Stomach (tissue), 9 donors: ENCODE results near the gene NR6A1. TPM values are rescaled to one million over a fixed set of nuclear protein-coding genes. Genes with fewer than 3 reads are reported as not detected.

Source experiments
- DNase-seq, 2 donors: peaks; one replicate each; pipeline versions ENCODE4 v3.0.0 to v3.0.0-alpha.2; 2013 to 2019
- H3K27ac ChIP-seq, 5 donors: fragments of 200-600 bp in 4 of 5; sonication (generic) in 4 of 5; one replicate each; pipeline ENCODE4 v1.5.1; 2013 to 2019; ENCODE audit warnings: mild to moderate bottlenecking in 1 of 5, moderate library complexity in 1 of 5
- H3K27me3 ChIP-seq, 3 donors: fragments of 200-600 bp; sonication (generic); one replicate each; pipeline ENCODE4 v1.5.1; 2017 to 2019; ENCODE audit warnings: mixed run types in 1 of 3
- H3K36me3 ChIP-seq, 4 donors: fragments of 200-600 bp; sonication (generic); 1 replicate in 3 of 4; 2 replicates in 1 of 4; pipeline ENCODE4 v1.5.1; 2016 to 2019
- H3K4me1 ChIP-seq, 4 donors: fragments of 200-600 bp; sonication (generic); one replicate each; pipeline ENCODE4 v1.5.1; 2016 to 2019
- H3K4me3 ChIP-seq, 4 donors: fragments of 200-600 bp; sonication (generic) in 3 of 4; one replicate each; pipeline ENCODE4 v1.5.1; 2016 to 2019; ENCODE audit warnings: mild to moderate bottlenecking in 1 of 4
- H3K9me3 ChIP-seq, 4 donors: fragments of 200-600 bp; sonication (generic); one replicate each; pipeline ENCODE4 v1.5.1; 2016 to 2019
- EP300 ChIP-seq: sonication (generic); formaldehyde crosslinking; IDR thresholded peaks from one replicate; pipeline ENCODE4 v1.6.1; 2017; ENCODE audit warnings: antibody characterized with exemption
- POLR2A ChIP-seq, 4 donors: fragments of 450-650 bp; IDR thresholded peaks; one replicate each; pipeline ENCODE4 v1.6.1; 2016; ENCODE audit warnings: antibody characterized with exemption in 4 of 4, control low read depth in 2 of 4, mild to moderate bottlenecking in 1 of 4, moderate library complexity in 1 of 4
- POLR2AphosphoS5 ChIP-seq, 3 donors: sonication (generic); formaldehyde crosslinking; IDR thresholded peaks; one replicate each; pipeline ENCODE4 v1.6.1; 2016; ENCODE audit warnings: antibody characterized with exemption in 3 of 3
- WGBS, 5 donors: extraction: QIAGEN DNeasy Blood & Tissue Kit in 3 of 5; methylation state at CpG; one replicate each; pipeline versions ENCODE4 v1.1.5 to v1.1.7; 2013 to 2018; 5-methylcytosine and 5-hydroxymethylcytosine counted together
- intact Hi-C: fragments of 100-400 bp; cut with DNase I; formaldehyde crosslinking; loops from one replicate; pipeline ENCODE4 v1.15.1; 2023; ENCODE audit warnings: low total_unique reads
- polyA plus RNA-seq, 3 donors: library from polyadenylated mRNA; stranded (reverse); fragments of 200-250 nt; gene quantifications; one replicate each; pipeline ENCODE4 v1.2.3, GENCODE V29; 2013
- total RNA-seq, 5 donors: library from RNA; depleted of rRNA; stranded (reverse); fragments of >200 nt; gene quantifications; one replicate each; pipeline versions ENCODE4 v1.1.0 to v1.2.3, GENCODE V29; 2014 to 2016
- TF ChIP-seq, protein P1 (sequence below), 7 experiments: fragments of 450-650 bp in 4 of 7; fragments of 200-600 bp in 3 of 7; sonication (generic) in 3 of 7; IDR thresholded peaks; one replicate each; pipeline ENCODE4 v1.5.1; 2016 to 2019; ENCODE audit warnings: antibody characterized with exemption in 7 of 7, control low read depth in 2 of 7, mild to moderate bottlenecking in 1 of 7
- donor health status: healthy with polysubstance abuse.
- donor health status: Bipolar disorder and iron deficiency.
- donor health status: healthy.

NR6A1 gene
- total and polyA plus RNA-seq, 8 donors: 0.15 to 3.2 (median 1.5) TPM; not detected in 1

DNA sequence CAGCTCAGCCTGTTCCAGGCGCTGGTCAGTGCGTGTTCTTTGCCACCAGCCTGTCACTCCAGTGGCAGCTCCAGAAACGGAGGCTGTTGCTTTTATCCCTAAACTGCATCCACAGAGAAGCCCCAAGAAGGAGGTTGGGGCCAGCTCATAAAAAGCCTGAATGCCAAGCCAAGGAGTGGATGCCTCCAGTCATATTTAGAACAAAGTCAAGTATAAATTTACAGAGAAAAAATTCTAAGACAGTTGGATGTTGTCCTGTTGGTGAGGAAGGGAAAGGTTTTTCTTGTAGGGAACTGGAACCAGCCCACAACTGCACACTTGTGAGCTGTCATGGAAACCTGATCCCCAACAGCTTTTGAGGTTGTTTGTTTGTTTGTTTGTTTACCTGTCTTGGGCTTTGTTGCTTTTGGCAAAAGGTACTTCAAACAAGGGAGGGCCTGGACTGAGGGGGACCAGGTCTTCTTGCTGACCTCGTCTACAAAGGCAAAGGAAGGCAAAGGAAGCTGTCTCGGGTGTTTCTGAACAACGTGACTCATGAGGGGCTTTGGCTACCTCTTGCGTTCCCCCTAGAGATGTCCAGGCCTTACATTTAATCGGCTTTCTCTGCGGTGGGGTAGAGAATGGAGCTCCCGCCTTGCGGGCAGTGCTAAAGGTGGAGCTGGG, 42.5 kb upstream of the NR6A1 start:
- Histone ChIP-seq H3K36me3 (peaks cover 0 to 8% (median 0%) of the 10 kb centered on the region in 4 donors), H3K4me3 (no peak overlapping the region), H3K27ac (peak overlapping the region in 1 of 5 donors; percentile 66), H3K9me3 (no peaks in the 10 kb centered on the region), H3K27me3 (no peaks in the 10 kb centered on the region), H3K4me1 (peaks cover 0 to 18% (median 5%) of the 10 kb centered on the region in 4 donors)
- WGBS, 5 donors: 72 to 87% (median 77%) methylated on average over 11 of the region's 11 CpGs
- no peak for DNase-seq
- intact Hi-C loops: no loop called here
- TF ChIP-seq POLR2A (IDR thresholded peaks at IDR 0.05) (no peak), EP300 (no peak), POLR2AphosphoS5 (IDR thresholded peaks at IDR 0.05) (no peak)
- TF ChIP-seq, protein P1, sequence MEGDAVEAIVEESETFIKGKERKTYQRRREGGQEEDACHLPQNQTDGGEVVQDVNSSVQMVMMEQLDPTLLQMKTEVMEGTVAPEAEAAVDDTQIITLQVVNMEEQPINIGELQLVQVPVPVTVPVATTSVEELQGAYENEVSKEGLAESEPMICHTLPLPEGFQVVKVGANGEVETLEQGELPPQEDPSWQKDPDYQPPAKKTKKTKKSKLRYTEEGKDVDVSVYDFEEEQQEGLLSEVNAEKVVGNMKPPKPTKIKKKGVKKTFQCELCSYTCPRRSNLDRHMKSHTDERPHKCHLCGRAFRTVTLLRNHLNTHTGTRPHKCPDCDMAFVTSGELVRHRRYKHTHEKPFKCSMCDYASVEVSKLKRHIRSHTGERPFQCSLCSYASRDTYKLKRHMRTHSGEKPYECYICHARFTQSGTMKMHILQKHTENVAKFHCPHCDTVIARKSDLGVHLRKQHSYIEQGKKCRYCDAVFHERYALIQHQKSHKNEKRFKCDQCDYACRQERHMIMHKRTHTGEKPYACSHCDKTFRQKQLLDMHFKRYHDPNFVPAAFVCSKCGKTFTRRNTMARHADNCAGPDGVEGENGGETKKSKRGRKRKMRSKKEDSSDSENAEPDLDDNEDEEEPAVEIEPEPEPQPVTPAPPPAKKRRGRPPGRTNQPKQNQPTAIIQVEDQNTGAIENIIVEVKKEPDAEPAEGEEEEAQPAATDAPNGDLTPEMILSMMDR (IDR thresholded peaks at IDR 0.05): no peak

DNA sequence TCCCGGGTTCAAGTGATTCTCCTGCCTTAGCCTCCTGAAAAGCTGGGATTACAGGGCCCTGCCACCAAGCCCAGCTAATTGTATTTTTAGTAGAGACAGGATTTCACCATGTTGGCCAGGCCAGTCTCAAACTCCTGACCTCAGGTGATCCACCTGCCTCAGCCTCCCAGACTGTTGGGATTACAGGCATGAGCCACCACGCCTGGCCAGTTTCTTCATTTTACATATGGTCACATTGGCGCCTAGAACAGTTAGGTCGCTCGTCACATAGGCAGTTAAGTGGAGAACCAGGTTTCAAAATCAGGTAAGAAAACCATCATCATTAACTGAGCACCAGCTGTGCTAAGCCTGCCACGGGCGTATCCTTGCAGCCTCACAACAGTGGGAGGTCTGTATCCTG, 41.9 kb upstream of the NR6A1 start:
- Histone ChIP-seq H3K27ac (peak overlapping the region in 1 of 5 donors; percentile 66), H3K36me3 (peaks cover 0 to 8% (median 0%) of the 10 kb centered on the region in 4 donors), H3K9me3 (no peaks in the 10 kb centered on the region), H3K27me3 (no peaks in the 10 kb centered on the region), H3K4me3 (no peak overlapping the region), H3K4me1 (peaks cover 0 to 18% (median 5%) of the 10 kb centered on the region in 4 donors)
- WGBS, 5 donors: 82 to 94% (median 93%) methylated on average over 7 of the region's 7 CpGs
- intact Hi-C loops: no loop called here
- no peak for DNase-seq
- TF ChIP-seq, protein P1 (IDR thresholded peaks at IDR 0.05): no peak
- TF ChIP-seq POLR2A (IDR thresholded peaks at IDR 0.05): no peak
- TF ChIP-seq EP300: no peak

DNA sequence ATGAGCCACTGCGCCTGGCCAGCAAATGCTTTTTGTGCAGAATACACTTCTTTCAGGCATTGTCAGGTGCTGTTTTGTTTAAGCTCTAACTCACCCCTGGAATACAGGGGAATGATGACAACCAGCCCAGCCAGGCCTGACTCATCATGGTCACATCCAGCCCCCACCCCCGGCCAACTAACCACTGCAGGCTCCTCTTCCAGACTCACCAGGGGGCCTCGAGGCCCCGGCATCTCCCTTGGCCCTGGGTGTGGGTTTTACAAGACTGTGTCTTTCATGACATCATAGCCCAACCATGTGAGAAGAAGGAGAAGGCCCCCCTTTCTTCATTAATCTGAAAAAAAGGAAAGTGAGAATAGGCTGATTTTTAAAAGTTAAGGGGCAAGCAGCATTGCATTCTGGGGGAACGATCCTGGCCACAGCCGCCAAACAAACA, 41.3 kb upstream of the NR6A1 start:
- H3K9me3 ChIP-seq: no peaks in the 10 kb centered on the region
- WGBS, 5 donors: 60 to 76% (median 73%) methylated on average over 6 of the region's 6 CpGs
- H3K27me3 ChIP-seq: no peaks in the 10 kb centered on the region
- H3K4me1 ChIP-seq: peaks cover 0 to 18% (median 5%) of the 10 kb centered on the region in 4 donors
- TF ChIP-seq, protein P1 (IDR thresholded peaks at IDR 0.05): no peak
- TF ChIP-seq POLR2A (IDR thresholded peaks at IDR 0.05) (no peak), EP300 (no peak), POLR2AphosphoS5 (IDR thresholded peaks at IDR 0.05) (no peak)
- DNase-seq: peak in 1 of 2 donors; percentile 86
- intact Hi-C loops: no loop called here
- H3K27ac ChIP-seq: peak overlapping the region in 3 of 5 donors; percentile 43 to 66 (median 61)
- H3K4me3 ChIP-seq: no peak overlapping the region
- H3K36me3 ChIP-seq: peaks cover 0 to 8% (median 0%) of the 10 kb centered on the region in 4 donors

DNA sequence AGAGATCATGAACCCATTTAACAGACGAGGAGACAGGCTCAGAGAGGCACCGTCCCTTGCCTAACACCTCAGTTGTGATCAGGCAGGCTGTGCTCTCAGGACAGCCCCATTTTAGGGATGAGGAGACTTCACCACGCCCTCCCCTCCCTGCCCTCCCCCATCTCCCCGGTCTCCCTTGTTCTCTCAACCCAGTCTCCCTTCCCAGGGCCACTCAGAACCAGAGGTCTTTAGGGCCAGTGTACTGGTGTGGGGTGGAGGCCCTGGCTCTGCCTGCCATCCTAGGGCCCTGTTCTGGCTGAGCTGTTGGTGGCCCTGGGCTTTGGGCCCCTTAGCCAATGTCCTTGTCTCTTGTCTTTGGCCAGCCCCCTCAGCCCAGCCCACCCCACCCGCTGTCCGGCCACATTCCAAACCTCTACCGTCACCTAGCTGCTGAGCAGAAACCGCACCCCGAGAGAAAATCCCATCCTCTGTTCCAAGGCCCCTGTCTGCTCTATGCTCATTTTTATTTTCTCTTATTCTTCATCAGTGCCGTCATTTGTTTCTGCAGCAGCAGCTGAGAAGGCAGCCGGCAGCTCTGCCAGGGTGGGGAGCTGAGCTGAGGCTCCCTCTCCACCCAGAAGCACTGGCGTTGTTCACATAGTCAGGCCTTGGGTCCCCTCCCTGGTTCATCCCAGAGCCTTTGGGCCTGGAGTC, 39.7 kb upstream of the NR6A1 start:
- Histone ChIP-seq H3K4me3 (no peak overlapping the region), H3K9me3 (no peaks in the 10 kb centered on the region), H3K36me3 (peaks cover 0 to 8% (median 0%) of the 10 kb centered on the region in 4 donors), H3K27me3 (no peaks in the 10 kb centered on the region), H3K4me1 (peaks cover 0 to 18% (median 5%) of the 10 kb centered on the region in 4 donors), H3K27ac (peak overlapping the region in 4 of 5 donors; percentile 11 to 66 (median 52))
- 46 to 62% (median 61%) methylated on average over 12 of the region's 12 CpGs for WGBS, 5 donors
- intact Hi-C loops: no loop called here
- TF ChIP-seq, protein P1 (IDR thresholded peaks at IDR 0.05): no peak
- no peak for TF ChIP-seq POLR2A (IDR thresholded peaks at IDR 0.05)
- no peak for TF ChIP-seq EP300
- TF ChIP-seq POLR2AphosphoS5 (IDR thresholded peaks at IDR 0.05): no peak
- DNase-seq: peak in 1 of 2 donors; percentile 90
